Measurements from ENCODE around the gene KCTD1. TPM values are rescaled to one million over a fixed set of nuclear protein-coding genes. Genes with fewer than 3 reads are reported as not detected.
A peak's percentile ranks its signal among the peaks of the same experiment; 100 is the strongest.

Gene KCTD1
- polyA plus RNA-seq, 1 donor from 2014 or later: 32.0 TPM

- Histone ChIP-seq H3K9me2 (ENCODE audit: insufficient read depth, low read length) (no peaks in the 10 kb centered on the region), H3K4me2 (ENCODE audit: low read length) (no peak overlapping the region), H3K9me3 (ENCODE audit: low read length) (no peaks in the 10 kb centered on the region), H3K27me3 (ENCODE audit: insufficient read depth, low read depth, low read length) (no peaks in the 10 kb centered on the region), H3K27ac (ENCODE audit: low read length) (peak overlapping the region; percentile 59), H4K20me1 (ENCODE audit: insufficient read depth) (no peaks in the 10 kb centered on the region), H3K9ac (ENCODE audit: low read length) (no peak overlapping the region), H3K4me3 (ENCODE audit: low read length) (peak overlapping the region; percentile 45), H3K36me3 (ENCODE audit: insufficient read depth, low read length) (no peaks in the 10 kb centered on the region), H2AFZ (ENCODE audit: low read depth, low read length) (no peak overlapping the region), H3K79me2 (replicated peaks; ENCODE audit: insufficient read depth, low read length) (no peaks in the 10 kb centered on the region), H3F3A (ENCODE audit: insufficient read depth, low read length, poor library complexity, severe bottlenecking) (no peaks in the 10 kb centered on the region)
- TF ChIP-seq REST (IDR thresholded peaks at IDR 0.05; ENCODE audit: borderline replicate concordance): peak; percentile 83
- TF ChIP-seq EZH2 (IDR thresholded peaks at IDR 0.05; ENCODE audit: borderline replicate concordance, insufficient read depth, low read length, poor library complexity, severe bottlenecking): no peak
- TF ChIP-seq EP300 (conservative IDR thresholded peaks at IDR 0.05; ENCODE audit: poor library complexity, severe bottlenecking): peak; percentile 48
- no peak for TF ChIP-seq SMC3 (conservative IDR thresholded peaks at IDR 0.05; ENCODE audit: poor library complexity)
- no peak for TF ChIP-seq TAF1 (IDR thresholded peaks at IDR 0.05; ENCODE audit: low read depth)
- peak; percentile 13 for TF ChIP-seq POLR2AphosphoS5 (IDR thresholded peaks at IDR 0.05)
- TF ChIP-seq MXI1 (conservative IDR thresholded peaks at IDR 0.05; ENCODE audit: poor library complexity, severe bottlenecking): no peak
- no peak for TF ChIP-seq CTCF (IDR thresholded peaks at IDR 0.05; ENCODE audit: poor library complexity, severe bottlenecking)
These were observed 20.7 kb upstream of the KCTD1 start for GRCh38 chr18:26568926-26569665.

DNA sequence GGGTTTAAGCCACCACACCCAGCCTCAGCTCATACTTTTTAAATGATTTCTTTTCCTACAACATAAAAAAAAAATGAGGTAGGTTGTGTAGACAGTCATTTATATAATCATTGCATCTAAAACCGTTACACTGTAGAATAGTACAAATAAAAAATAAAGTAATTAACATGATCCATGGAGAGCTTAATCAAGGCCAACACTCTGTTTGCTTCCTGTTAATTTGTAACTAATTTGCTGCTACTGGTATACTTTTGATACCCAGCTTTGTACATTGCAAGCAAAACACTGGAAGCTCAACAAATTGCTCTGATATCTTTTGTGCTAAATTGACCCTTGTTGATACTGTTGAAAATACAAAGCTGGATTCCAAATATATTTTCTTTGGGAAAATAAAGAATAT, 20.2 kb upstream of the KCTD1 start:
- no peaks in the 10 kb centered on the region for H3F3A ChIP-seq (ENCODE audit: insufficient read depth, low read length, poor library complexity, severe bottlenecking)
- H3K27me3 ChIP-seq (ENCODE audit: insufficient read depth, low read depth, low read length): no peaks in the 10 kb centered on the region
- no peaks in the 10 kb centered on the region for H3K9me3 ChIP-seq (ENCODE audit: low read length)
- no peaks in the 10 kb centered on the region for H3K79me2 ChIP-seq (replicated peaks; ENCODE audit: insufficient read depth, low read length)
- no peak overlapping the region for H3K4me2 ChIP-seq (ENCODE audit: low read length)
- H4K20me1 ChIP-seq (ENCODE audit: insufficient read depth): no peaks in the 10 kb centered on the region
- no peaks in the 10 kb centered on the region for H3K36me3 ChIP-seq (ENCODE audit: insufficient read depth, low read length)
- no peak overlapping the region for H2AFZ ChIP-seq (ENCODE audit: low read depth, low read length)
- H3K27ac ChIP-seq (ENCODE audit: low read length): peak overlapping the region; percentile 59
- no peaks in the 10 kb centered on the region for H3K9me2 ChIP-seq (ENCODE audit: insufficient read depth, low read length)
- no peak for TF ChIP-seq EP300 (conservative IDR thresholded peaks at IDR 0.05; ENCODE audit: poor library complexity, severe bottlenecking)
- TF ChIP-seq REST (IDR thresholded peaks at IDR 0.05; ENCODE audit: borderline replicate concordance): no peak
- no peak for TF ChIP-seq CTCF (IDR thresholded peaks at IDR 0.05; ENCODE audit: poor library complexity, severe bottlenecking)
- no peak for TF ChIP-seq TAF1 (IDR thresholded peaks at IDR 0.05; ENCODE audit: low read depth)
- no peak for TF ChIP-seq MXI1 (conservative IDR thresholded peaks at IDR 0.05; ENCODE audit: poor library complexity, severe bottlenecking)
- no peak for TF ChIP-seq SMC3 (conservative IDR thresholded peaks at IDR 0.05; ENCODE audit: poor library complexity)
- TF ChIP-seq EZH2 (IDR thresholded peaks at IDR 0.05; ENCODE audit: borderline replicate concordance, insufficient read depth, low read length, poor library complexity, severe bottlenecking): no peak
- no peak overlapping the region for H3K9ac ChIP-seq (ENCODE audit: low read length)
- H3K4me3 ChIP-seq (ENCODE audit: low read length): no peak overlapping the region
